Panc1 (cell line): ENCODE measurements around the gene LATS2. TPM values are rescaled to one million over a fixed set of nuclear protein-coding genes. Genes with fewer than 3 reads are reported as not detected.

ENCODE experiments used
- ATAC-seq: fragments of 200-7000 bp; cut with Tn5 transposase; 2 replicates; pipeline ENCODE4 v1.9.1; 2020; ENCODE audit warnings: mild to moderate bottlenecking, moderate library complexity
- BruUV-seq: library from RNA; stranded (reverse); fragments of 400-500 nt; replicated peaks from 2 replicates; lab custom pipeline; 2021; lab: Mats Ljungman, UMichigan
- CTCF ChIA-PET: fragments of 300-600 bp; sonication (Branson Sonifier 250); formaldehyde crosslinking; loops from one replicate; lab custom pipeline; 2022; ENCODE audit warnings: antibody characterized with exemption; lab: Charles Lee
- POLR2A ChIA-PET: fragments of 300-600 bp; sonication (Branson Sonifier 250); formaldehyde crosslinking; loops from one replicate; lab custom pipeline; 2022; ENCODE audit warnings: antibody characterized with exemption; lab: Charles Lee
- DNase-seq: peaks from one replicate; pipeline ENCODE4 v3.0.0-alpha.2; 2010; ENCODE audit warnings: low read depth, low spot score
- H3K27ac ChIP-seq: 2 replicates; pipeline ENCODE4 v1.5.1; 2011; ENCODE audit warnings: mild to moderate bottlenecking, low read length, inconsistent platforms
- H3K27me3 ChIP-seq: fragments of 200-500 bp; sonication (Bioruptor generic); 2 replicates; pipeline ENCODE4 v1.6.0; 2014; ENCODE audit warnings: low read length, inconsistent platforms; ENCODE audit not compliant: control insufficient read depth, insufficient read depth
- H3K36me3 ChIP-seq: fragments of 200-500 bp; sonication (Bioruptor generic); 2 replicates; pipeline ENCODE4 v1.5.1; 2014; ENCODE audit warnings: inconsistent platforms, mild to moderate bottlenecking, low read length, moderate library complexity; ENCODE audit not compliant: control insufficient read depth, insufficient read depth
- H3K4me1 ChIP-seq: 2 replicates; pipeline ENCODE4 v1.5.1; 2011; ENCODE audit warnings: inconsistent platforms, mild to moderate bottlenecking, low read length, moderate library complexity; ENCODE audit not compliant: control insufficient read depth, insufficient read depth
- H3K4me3 ChIP-seq, 2 experiments: 2 replicates each; pipeline ENCODE4 v1.5.1; 2011 to 2012; ENCODE audit warnings: low read depth in 2 of 2, low read length in 2 of 2, mild to moderate bottlenecking in 2 of 2, inconsistent platforms in 1 of 2, moderate library complexity in 1 of 2
- H3K9me3 ChIP-seq: fragments of 200-500 bp; sonication (Bioruptor generic); 2 replicates; pipeline ENCODE4 v1.5.1; 2014; ENCODE audit warnings: low read depth, mild to moderate bottlenecking, inconsistent platforms, low read length, moderate library complexity; ENCODE audit not compliant: control insufficient read depth, insufficient read depth
- POLR2AphosphoS5 ChIP-seq: IDR thresholded peaks from 2 replicates; pipeline ENCODE4 v1.6.1; 2012; ENCODE audit warnings: mild to moderate bottlenecking, low read depth, low read length, moderate library complexity
- SIN3A ChIP-seq: IDR thresholded peaks from 2 replicates; pipeline ENCODE4 v1.6.1; 2012; ENCODE audit warnings: low read depth, mild to moderate bottlenecking, low read length, moderate library complexity, borderline replicate concordance; ENCODE audit not compliant: insufficient read depth
- TCF7L2 ChIP-seq: IDR thresholded peaks from 2 replicates; pipeline ENCODE4 v1.6.1; 2011; ENCODE audit warnings: mild to moderate bottlenecking, low read depth, low read length, inconsistent platforms
- in situ Hi-C: cut with HindIII; loops from 2 replicates; pipeline ENCODE4 v1.10.0; 2016; ENCODE audit warnings: low sequenced_read_pairs, low pct_unique_long_range_greater_than_20kb
- intact Hi-C: fragments of 100-400 bp; cut with micrococcal nuclease; formaldehyde crosslinking; loops from one replicate; pipeline ENCODE4 v1.10.0; 2022; ENCODE audit not compliant: unreplicated experiment
- total RNA-seq: library from RNA; stranded (reverse); gene quantifications from one replicate; pipeline ENCODE4 v1.2.1, GENCODE V29; 2021; ENCODE audit not compliant: unreplicated experiment
- TF ChIP-seq, protein P1 (sequence below): fragments of 450-650 bp; IDR thresholded peaks from 2 replicates; pipeline ENCODE4 v1.5.1; 2017; ENCODE audit warnings: mild to moderate bottlenecking
- TF ChIP-seq, protein P2 (sequence below), 2 experiments: IDR thresholded peaks; 2 replicates each; pipeline ENCODE4 v1.6.1; 2011 to 2012; ENCODE audit warnings: low read depth in 2 of 2, control low read depth in 1 of 2, low read length in 1 of 2, mild to moderate bottlenecking in 1 of 2, moderate library complexity in 1 of 2; ENCODE audit not compliant: insufficient read depth in 1 of 2

Gene LATS2
- total RNA-seq, 1 experiment from 2014 or later = 24.5 TPM

DNA sequence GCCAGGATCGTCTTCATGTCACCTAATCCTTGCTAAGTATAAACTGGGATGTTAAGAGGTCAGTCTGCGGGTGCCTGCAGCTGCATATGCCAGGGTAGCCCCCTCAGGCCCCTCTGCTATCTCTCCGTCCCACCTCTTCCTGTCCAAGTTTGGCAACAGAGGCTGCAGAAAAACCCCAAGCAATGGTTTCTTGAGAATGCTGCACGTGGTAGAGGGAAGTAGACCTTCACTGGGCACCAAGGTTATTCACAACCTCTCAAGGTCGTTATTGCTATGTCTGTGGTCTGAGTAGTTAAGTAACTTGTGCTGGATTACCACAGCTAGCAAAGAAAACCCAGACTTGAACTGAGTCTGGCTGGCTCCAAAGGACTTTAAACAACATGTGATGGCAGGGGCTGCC is 81.0 kb downstream of the LATS2 start:
- intact Hi-C loops (no loop called here), in situ Hi-C loops (no loop called here)
- POLR2A ChIA-PET = no interaction called here
- CTCF ChIA-PET = no interaction called here
- TF ChIP-seq, protein P1, sequence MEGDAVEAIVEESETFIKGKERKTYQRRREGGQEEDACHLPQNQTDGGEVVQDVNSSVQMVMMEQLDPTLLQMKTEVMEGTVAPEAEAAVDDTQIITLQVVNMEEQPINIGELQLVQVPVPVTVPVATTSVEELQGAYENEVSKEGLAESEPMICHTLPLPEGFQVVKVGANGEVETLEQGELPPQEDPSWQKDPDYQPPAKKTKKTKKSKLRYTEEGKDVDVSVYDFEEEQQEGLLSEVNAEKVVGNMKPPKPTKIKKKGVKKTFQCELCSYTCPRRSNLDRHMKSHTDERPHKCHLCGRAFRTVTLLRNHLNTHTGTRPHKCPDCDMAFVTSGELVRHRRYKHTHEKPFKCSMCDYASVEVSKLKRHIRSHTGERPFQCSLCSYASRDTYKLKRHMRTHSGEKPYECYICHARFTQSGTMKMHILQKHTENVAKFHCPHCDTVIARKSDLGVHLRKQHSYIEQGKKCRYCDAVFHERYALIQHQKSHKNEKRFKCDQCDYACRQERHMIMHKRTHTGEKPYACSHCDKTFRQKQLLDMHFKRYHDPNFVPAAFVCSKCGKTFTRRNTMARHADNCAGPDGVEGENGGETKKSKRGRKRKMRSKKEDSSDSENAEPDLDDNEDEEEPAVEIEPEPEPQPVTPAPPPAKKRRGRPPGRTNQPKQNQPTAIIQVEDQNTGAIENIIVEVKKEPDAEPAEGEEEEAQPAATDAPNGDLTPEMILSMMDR = no peak
- no peak for TF ChIP-seq TCF7L2
- no peak overlapping the region for H3K4me3 ChIP-seq
- H3K9me3 ChIP-seq = no peaks in the 10 kb centered on the region
- no peaks in the 10 kb centered on the region; the same call in 1 of the 2 replicates for H3K36me3 ChIP-seq
- H3K27ac ChIP-seq = no peak overlapping the region
- DNase-seq (no peak), ATAC-seq (no peak)
- H3K27me3 ChIP-seq = no peaks in the 10 kb centered on the region
- BruUV-seq = no TSS peak
- H3K4me1 ChIP-seq = no peaks in the 10 kb centered on the region

DNA sequence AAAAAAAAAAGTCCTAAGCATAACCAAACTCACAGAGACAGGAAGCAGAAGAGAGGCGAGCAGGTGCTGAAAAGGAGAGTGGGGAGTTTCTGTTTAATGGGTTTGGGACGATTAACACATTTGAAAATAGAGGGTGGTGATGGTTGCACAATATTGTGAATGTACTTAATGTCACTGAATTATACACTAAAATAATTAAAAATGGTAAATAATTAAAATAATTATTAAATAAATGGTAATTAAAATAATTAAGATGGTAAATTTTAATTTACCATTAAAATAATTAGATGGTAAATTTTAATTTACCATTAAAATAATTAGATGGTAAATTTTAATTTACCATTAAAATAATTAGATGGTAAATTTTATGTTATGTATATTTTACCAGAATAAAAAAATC is 84.0 kb downstream of the LATS2 start:
- CTCF ChIA-PET = no interaction called here
- peaks cover 14% of the 10 kb centered on the region for H3K36me3 ChIP-seq

More for the DNA sequence above, 84.0 kb downstream of the LATS2 start:
- DNase-seq = no peak
- H3K9me3 ChIP-seq = no peaks in the 10 kb centered on the region
- in situ Hi-C loops = no loop called here
- H3K4me3 ChIP-seq = no peak overlapping the region
- H3K27me3 ChIP-seq = no peaks in the 10 kb centered on the region
- intact Hi-C loops = no loop called here
- no TSS peak for BruUV-seq
- H3K4me1 ChIP-seq = no peaks in the 10 kb centered on the region
- no peak overlapping the region for H3K27ac ChIP-seq
- no peak for ATAC-seq
- POLR2A ChIA-PET = no interaction called here
- TF ChIP-seq SIN3A (no peak), TCF7L2 (no peak), POLR2AphosphoS5 (no peak)
- TF ChIP-seq, protein P2, sequence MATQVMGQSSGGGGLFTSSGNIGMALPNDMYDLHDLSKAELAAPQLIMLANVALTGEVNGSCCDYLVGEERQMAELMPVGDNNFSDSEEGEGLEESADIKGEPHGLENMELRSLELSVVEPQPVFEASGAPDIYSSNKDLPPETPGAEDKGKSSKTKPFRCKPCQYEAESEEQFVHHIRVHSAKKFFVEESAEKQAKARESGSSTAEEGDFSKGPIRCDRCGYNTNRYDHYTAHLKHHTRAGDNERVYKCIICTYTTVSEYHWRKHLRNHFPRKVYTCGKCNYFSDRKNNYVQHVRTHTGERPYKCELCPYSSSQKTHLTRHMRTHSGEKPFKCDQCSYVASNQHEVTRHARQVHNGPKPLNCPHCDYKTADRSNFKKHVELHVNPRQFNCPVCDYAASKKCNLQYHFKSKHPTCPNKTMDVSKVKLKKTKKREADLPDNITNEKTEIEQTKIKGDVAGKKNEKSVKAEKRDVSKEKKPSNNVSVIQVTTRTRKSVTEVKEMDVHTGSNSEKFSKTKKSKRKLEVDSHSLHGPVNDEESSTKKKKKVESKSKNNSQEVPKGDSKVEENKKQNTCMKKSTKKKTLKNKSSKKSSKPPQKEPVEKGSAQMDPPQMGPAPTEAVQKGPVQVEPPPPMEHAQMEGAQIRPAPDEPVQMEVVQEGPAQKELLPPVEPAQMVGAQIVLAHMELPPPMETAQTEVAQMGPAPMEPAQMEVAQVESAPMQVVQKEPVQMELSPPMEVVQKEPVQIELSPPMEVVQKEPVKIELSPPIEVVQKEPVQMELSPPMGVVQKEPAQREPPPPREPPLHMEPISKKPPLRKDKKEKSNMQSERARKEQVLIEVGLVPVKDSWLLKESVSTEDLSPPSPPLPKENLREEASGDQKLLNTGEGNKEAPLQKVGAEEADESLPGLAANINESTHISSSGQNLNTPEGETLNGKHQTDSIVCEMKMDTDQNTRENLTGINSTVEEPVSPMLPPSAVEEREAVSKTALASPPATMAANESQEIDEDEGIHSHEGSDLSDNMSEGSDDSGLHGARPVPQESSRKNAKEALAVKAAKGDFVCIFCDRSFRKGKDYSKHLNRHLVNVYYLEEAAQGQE (IDR thresholded peaks at IDR 0.05; ENCODE audit: insufficient read depth in 1 of 2, low read depth in 2 of 2, low read length in 1 of 2) = no peak
- TF ChIP-seq, protein P1 = no peak
